GM06990 (cell line): ENCODE measurements around the gene PKD1.

ENCODE experiments used
- DNase-seq: peaks from one replicate; pipeline ENCODE4 v3.0.0-alpha.2; 2011; ENCODE audit not compliant: insufficient read length; ENCODE audit errors: extremely low read depth
- H3K27me3 ChIP-seq: replicated peaks from 2 replicates; pipeline ENCODE4 v1.6.0; 2011; ENCODE audit warnings: low read length; ENCODE audit not compliant: control insufficient read depth, insufficient read depth
- H3K36me3 ChIP-seq: 2 replicates; pipeline ENCODE4 v1.5.1; 2011; ENCODE audit warnings: low read length; ENCODE audit not compliant: control insufficient read depth, insufficient read depth
- H3K4me3 ChIP-seq: replicated peaks from 2 replicates; pipeline ENCODE4 v1.5.1; 2011; ENCODE audit warnings: low read depth, mild to moderate bottlenecking, control low read depth, low read length
- TF ChIP-seq, protein P1 (sequence below): IDR thresholded peaks from 2 replicates; pipeline ENCODE4 v1.5.1; 2011; ENCODE audit warnings: low read length, control low read depth, mild to moderate bottlenecking, inconsistent platforms; ENCODE audit not compliant: insufficient read depth, poor library complexity, severe bottlenecking

Gene PKD1

DNA sequence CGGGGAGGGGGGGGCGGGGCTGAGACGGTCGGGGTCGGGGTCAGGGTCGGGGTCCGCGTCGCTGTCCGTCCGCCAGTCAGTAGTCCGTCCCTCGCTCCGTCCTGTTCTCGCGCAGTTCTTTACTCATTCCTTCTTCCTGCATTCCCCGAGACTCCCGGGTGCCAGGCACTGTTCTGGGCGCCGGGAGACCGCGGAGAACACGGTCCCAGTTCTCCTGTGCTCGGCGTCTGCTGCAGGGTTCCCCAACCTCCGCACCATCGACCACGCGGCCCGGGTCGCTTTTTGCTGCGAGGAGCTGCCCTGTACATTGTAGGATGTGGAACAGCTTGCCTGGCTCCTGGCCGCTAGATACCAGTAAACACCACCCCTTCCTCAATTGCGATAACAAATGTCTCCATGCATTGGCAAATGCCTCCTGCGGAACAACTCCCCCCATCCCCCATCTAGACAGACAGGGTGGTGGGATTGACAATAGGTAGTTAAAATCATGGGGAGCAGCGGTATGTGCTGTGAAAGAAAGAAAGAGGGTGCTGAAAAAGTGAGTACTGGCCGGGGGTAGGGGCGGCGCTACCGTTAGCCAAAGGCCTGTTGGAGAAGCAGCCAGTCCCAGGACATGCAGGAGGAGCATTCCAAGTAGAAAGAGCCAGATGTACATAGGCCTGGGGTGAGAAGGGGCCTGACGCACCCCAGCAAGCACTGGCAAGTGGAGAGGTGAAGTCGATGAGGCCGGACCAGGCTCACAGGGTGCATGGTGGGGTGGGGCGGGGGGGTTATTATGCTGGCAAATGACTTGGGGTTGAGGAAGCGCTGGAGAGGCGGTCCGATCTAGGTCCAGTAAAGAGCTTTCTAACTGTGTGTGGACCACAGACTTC, 20.5 kb upstream of the PKD1 start:
- TF ChIP-seq, protein P1, sequence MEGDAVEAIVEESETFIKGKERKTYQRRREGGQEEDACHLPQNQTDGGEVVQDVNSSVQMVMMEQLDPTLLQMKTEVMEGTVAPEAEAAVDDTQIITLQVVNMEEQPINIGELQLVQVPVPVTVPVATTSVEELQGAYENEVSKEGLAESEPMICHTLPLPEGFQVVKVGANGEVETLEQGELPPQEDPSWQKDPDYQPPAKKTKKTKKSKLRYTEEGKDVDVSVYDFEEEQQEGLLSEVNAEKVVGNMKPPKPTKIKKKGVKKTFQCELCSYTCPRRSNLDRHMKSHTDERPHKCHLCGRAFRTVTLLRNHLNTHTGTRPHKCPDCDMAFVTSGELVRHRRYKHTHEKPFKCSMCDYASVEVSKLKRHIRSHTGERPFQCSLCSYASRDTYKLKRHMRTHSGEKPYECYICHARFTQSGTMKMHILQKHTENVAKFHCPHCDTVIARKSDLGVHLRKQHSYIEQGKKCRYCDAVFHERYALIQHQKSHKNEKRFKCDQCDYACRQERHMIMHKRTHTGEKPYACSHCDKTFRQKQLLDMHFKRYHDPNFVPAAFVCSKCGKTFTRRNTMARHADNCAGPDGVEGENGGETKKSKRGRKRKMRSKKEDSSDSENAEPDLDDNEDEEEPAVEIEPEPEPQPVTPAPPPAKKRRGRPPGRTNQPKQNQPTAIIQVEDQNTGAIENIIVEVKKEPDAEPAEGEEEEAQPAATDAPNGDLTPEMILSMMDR = no peak
- DNase-seq = no peak
- Histone ChIP-seq H3K36me3 (peaks cover 23% of the 10 kb centered on the region), H3K27me3 (no peaks in the 10 kb centered on the region), H3K4me3 (peak overlapping the region; percentile 93)

DNA sequence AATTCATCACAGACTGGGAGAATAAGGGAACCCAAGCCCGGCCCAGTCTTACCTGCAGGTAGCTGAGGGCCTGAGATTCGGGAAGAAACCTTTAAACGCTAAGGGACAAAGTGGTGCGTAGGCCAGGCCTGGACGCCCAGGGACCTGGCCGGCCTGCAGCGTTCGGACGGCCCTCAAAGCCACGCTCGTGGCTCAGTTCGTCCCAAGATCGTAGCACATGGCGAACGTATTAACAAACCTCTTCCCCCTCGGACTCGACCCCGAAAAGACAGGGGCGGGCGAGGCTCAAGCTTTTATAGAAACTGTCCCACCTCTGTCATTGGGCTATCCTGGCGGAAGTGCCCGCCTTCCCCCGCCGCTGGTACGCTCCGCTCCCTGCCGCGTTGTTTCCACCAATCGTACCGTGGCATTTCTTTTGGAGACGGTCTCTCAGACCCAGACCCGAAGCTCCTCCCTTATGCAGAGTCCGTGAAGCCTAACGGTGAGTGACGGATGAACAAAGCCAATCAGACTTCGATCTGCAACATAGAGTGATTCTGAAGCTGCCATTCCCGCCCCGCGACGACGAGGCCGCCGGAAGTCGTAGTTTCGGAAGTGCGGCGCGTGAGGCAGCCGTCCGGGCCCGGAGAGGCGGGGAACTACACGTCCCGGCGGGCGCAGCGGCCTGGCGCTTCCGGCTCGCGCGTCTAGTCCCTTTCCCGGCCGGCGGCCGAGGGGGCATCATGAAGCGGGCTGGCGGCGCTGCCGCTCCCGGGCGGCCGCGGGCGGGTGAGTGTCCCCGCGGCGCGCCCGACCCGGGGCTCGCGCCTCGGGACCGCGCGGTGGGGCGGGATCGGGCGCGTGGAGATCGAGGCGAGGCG, 19.6 kb upstream of the PKD1 start, which contains the start of gene TRAF7:
Gene TRAF7 (plus strand): TSS at position 692 of the 860 bp plus-strand sequence. CDS start 8,139 bp downstream, outside the sequence.
- TF ChIP-seq, protein P1 = no peak
- peak within 1 kb of the TSS; percentile 93 for H3K4me3 ChIP-seq
- peak; percentile 100 for DNase-seq
- H3K36me3 ChIP-seq = peaks cover 23% of the 10 kb centered on the region
- H3K27me3 ChIP-seq = no peaks in the 10 kb centered on the region

DNA sequence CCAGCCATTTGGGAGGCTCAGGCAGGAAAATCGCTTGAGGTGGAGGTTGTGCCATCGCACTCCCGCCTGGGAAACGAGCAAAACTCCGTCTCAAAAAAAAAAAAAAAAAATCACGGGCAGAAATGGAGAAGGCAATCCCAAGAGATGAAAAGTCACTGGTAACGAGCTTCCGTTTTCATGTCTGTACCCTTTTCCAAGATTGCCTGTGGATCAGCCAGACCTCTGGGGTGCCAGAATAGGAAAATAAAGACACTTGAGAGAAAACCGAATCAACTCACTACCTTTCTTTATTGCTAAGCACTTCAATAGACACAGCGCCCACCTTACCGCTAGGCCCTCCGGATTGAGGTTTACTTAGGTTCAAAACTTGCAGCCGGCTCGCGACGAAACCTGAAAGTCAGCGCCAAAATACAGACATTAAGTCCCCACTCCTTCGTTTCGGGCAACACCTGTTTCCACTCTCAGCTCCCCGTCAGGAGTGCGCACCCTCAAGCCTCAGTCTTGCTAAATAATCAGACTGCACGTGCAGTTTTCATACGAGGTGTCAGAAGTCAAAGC, 18.9 kb upstream of the PKD1 start:
- peak overlapping the region; percentile 92 for H3K4me3 ChIP-seq
- TF ChIP-seq, protein P1 = no peak
- DNase-seq = no peak
- no peaks in the 10 kb centered on the region for H3K27me3 ChIP-seq
- H3K36me3 ChIP-seq = peaks cover 23% of the 10 kb centered on the region

DNA sequence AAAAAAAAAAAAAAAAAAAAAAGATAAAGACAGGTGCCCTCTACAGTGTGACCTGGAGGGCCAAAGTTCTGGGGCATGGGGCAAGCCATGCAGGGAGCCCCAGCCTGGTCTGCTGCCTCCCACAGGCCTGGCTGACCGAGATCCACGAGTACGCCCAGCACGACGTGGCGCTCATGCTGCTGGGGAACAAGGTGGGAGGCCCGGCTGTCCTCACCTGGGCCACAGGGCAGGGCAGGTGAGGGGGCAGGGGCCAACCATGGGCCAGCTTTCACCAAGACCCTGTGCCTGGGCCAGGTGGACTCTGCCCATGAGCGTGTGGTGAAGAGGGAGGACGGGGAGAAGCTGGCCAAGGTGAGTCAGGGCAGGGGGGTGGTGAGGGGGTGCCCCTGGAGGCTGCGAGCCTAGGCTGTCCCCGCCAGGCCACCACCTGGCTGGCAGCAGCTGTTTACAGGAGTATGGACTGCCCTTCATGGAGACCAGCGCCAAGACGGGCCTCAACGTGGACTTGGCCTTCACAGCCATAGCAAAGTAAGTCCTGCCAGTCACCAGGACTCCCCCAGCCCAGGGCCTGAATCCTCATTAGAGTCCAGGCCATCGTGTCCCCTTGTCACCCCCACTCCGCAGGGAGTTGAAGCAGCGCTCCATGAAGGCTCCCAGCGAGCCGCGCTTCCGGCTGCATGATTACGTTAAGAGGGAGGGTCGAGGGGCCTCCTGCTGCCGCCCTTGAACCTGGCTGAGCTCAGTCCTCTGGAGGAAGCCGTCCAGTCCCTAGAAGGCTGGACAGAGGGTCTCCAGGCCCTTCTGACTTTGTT, 17.2 kb upstream of the PKD1 start:
- no peaks in the 10 kb centered on the region for H3K27me3 ChIP-seq
- TF ChIP-seq, protein P1 = peak; percentile 36
- peaks cover 23% of the 10 kb centered on the region for H3K36me3 ChIP-seq
- peak; percentile 62 for DNase-seq
- H3K4me3 ChIP-seq = peak overlapping the region; percentile 92
